ENCODE results near the gene RNF8. TPM values are rescaled to one million over a fixed set of nuclear protein-coding genes. Genes with fewer than 3 reads are reported as not detected.

RNF8 gene
- total RNA-seq, 2 experiments from 2014 or later = 4.9 to 5.9 TPM

DNA sequence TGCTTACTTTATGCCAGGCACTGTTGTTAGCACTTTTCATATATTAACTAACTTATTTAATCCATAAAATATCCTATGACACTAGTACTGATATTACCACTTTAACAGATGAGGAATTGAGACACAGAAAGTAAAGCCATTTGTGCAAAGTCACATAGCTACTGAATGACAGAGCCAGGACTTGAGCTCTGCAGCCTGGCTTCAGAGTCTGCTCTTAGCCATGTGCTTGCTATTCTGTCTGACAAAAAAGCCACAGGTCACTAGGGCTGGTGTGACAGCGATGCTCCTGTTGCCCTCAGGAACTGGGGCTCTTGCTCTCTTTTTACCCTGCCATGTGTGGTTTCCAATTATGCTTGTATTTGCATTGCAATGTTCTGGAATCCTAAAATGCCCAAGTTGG is 44.7 kb upstream of the RNF8 start:
- CTCF ChIA-PET = interaction anchor here (1.6 kb wide), 1 partner anchor 8 kb away, joined by 5 read pairs; no protein-coding TSS in a partner anchor
- Mint-ChIP-seq H3K9me3 (no peaks in the 10 kb centered on the region), H3K36me3 (ENCODE audit: low read depth) (peaks cover 69% of the 10 kb centered on the region), H3K4me3 (no peak overlapping the region), H3K4me1 (ENCODE audit: low read depth) (no peaks in the 10 kb centered on the region), H3K27ac (no peak overlapping the region), H3K27me3 (no peaks in the 10 kb centered on the region)
- Histone ChIP-seq H3K36me3 (ENCODE audit: insufficient read depth, low read length) (peaks cover 39% of the 10 kb centered on the region), H3K9me3 (ENCODE audit: control insufficient read depth in 1 of 2, insufficient read depth in 1 of 2, low read length in 2 of 2) (no peaks in the 10 kb centered on the region), H3K27ac (ENCODE audit: low read depth in 1 of 2, low read length in 2 of 2) (no peak overlapping the region), H3K27me3 (ENCODE audit: control insufficient read depth in 1 of 2, insufficient read depth in 2 of 2, low read length in 2 of 2) (no peaks in the 10 kb centered on the region), H3K4me3 (ENCODE audit: low read length) (no peak overlapping the region), H3K4me1 (ENCODE audit: insufficient read depth, low read length) (no peaks in the 10 kb centered on the region)
- no peak for DNase-seq
- POLR2A ChIA-PET = no interaction called here
- intact Hi-C loops (cut with DNase I, micrococcal nuclease) = no loop called here
- no peak for ATAC-seq (ENCODE audit: poor library complexity)
- no peak for TF ChIP-seq CTCF (IDR thresholded peaks at IDR 0.05)

DNA sequence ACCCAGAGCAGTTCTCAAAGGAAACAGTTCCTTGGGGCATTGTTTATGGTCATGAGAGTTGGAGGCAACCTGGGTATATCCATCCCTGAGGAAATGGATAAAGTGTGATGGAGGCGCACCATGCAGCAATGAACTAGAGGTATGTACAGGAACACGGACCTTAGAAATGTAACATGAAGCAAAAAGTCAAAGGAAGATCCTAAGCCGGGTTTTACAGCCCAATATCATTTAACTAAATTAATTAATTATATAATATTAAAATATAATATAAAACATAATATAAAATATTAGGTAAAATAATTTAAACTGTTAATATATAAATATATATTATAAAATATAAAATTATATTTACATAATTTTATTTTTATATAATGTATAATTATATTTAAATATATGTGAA is 44.1 kb upstream of the RNF8 start:
- Histone ChIP-seq H3K27me3 (ENCODE audit: control insufficient read depth in 1 of 2, insufficient read depth in 2 of 2, low read length in 2 of 2) (no peaks in the 10 kb centered on the region), H3K9me3 (ENCODE audit: control insufficient read depth in 1 of 2, insufficient read depth in 1 of 2, low read length in 2 of 2) (no peaks in the 10 kb centered on the region), H3K27ac (ENCODE audit: low read depth in 1 of 2, low read length in 2 of 2) (no peak overlapping the region), H3K4me1 (ENCODE audit: insufficient read depth, low read length) (no peaks in the 10 kb centered on the region), H3K36me3 (ENCODE audit: insufficient read depth, low read length) (peaks cover 45% of the 10 kb centered on the region), H3K4me3 (ENCODE audit: low read length) (no peak overlapping the region)
- no peak for ATAC-seq (ENCODE audit: poor library complexity)
- no peak for DNase-seq
- TF ChIP-seq CTCF (IDR thresholded peaks at IDR 0.05) = no peak
- Mint-ChIP-seq H3K36me3 (ENCODE audit: low read depth) (peaks cover 69% of the 10 kb centered on the region), H3K27me3 (no peaks in the 10 kb centered on the region), H3K4me3 (no peak overlapping the region), H3K4me1 (ENCODE audit: low read depth) (peaks cover 1% of the 10 kb centered on the region), H3K27ac (no peak overlapping the region), H3K9me3 (no peaks in the 10 kb centered on the region)
- intact Hi-C loops (cut with DNase I, micrococcal nuclease) = loop anchor here in 1 of 2 experiments (10.0 kb wide), 1 partner anchor 295 kb away; no protein-coding TSS in a partner anchor
- CTCF ChIA-PET = interaction anchor here (1.6 kb wide), 3 partner anchors 9 to 16 kb away, joined by 5 to 6 read pairs (median 5); no protein-coding TSS in a partner anchor
- POLR2A ChIA-PET = no interaction called here

GRCh38 chr6:37310966-37311365 is 42.8 kb upstream of the RNF8 start:
- no peak overlapping the region for H3K27ac ChIP-seq (ENCODE audit: low read depth in 1 of 2, low read length in 2 of 2)
- peaks cover 49% of the 10 kb centered on the region for H3K36me3 ChIP-seq (ENCODE audit: insufficient read depth, low read length)
- POLR2A ChIA-PET = no interaction called here
- Mint-ChIP-seq H3K9me3 (no peaks in the 10 kb centered on the region), H3K36me3 (ENCODE audit: low read depth) (peaks cover 62% of the 10 kb centered on the region), H3K27me3 (no peaks in the 10 kb centered on the region), H3K4me1 (ENCODE audit: low read depth) (peaks cover 5% of the 10 kb centered on the region), H3K27ac (no peak overlapping the region), H3K4me3 (no peak overlapping the region)
- H3K4me3 ChIP-seq (ENCODE audit: low read length) = no peak overlapping the region
- H3K9me3 ChIP-seq (ENCODE audit: control insufficient read depth in 1 of 2, insufficient read depth in 1 of 2, low read length in 2 of 2) = no peaks in the 10 kb centered on the region
- DNase-seq (no peak), ATAC-seq (ENCODE audit: poor library complexity) (no peak)
- no peaks in the 10 kb centered on the region for H3K4me1 ChIP-seq (ENCODE audit: insufficient read depth, low read length)
- H3K27me3 ChIP-seq (ENCODE audit: control insufficient read depth in 1 of 2, insufficient read depth in 2 of 2, low read length in 2 of 2) = no peaks in the 10 kb centered on the region
- CTCF ChIA-PET = interaction anchor here (1.6 kb wide), 2 partner anchors 8 to 15 kb away, joined by 5 to 6 read pairs; no protein-coding TSS in a partner anchor
- no peak for TF ChIP-seq CTCF (IDR thresholded peaks at IDR 0.05)
- intact Hi-C loops (cut with DNase I, micrococcal nuclease) = loop anchor here in 1 of 2 experiments (10.0 kb wide), 1 partner anchor 296 kb away; no protein-coding TSS in a partner anchor
